ENCODE data around the gene CLEC4D.

- TF ChIP-seq TEAD4 (IDR thresholded peaks at IDR 0.05) = no peak
- no peak for TF ChIP-seq NFIC (IDR thresholded peaks at IDR 0.05)
- TF ChIP-seq CREB1 (IDR thresholded peaks at IDR 0.05; ENCODE audit: low read depth) = no peak
- TF ChIP-seq USF1 (IDR thresholded peaks at IDR 0.05) = no peak
- no peak for TF ChIP-seq YY1 (IDR thresholded peaks at IDR 0.05; ENCODE audit: low read depth)
- no peak for TF ChIP-seq TAF1 (IDR thresholded peaks at IDR 0.05; ENCODE audit: low read depth)
- TF ChIP-seq TCF12 (IDR thresholded peaks at IDR 0.05; ENCODE audit: low read depth) = no peak
- no peak for TF ChIP-seq FOXM1 (IDR thresholded peaks at IDR 0.05; ENCODE audit: borderline replicate concordance, low read depth)
- no peak for TF ChIP-seq MAX (IDR thresholded peaks at IDR 0.05)
- no peak for TF ChIP-seq EP300 (IDR thresholded peaks at IDR 0.05; ENCODE audit: borderline replicate concordance)
- TF ChIP-seq REST (IDR thresholded peaks at IDR 0.05; ENCODE audit: low read depth) = no peak
Measured at GRCh38 chr12:8546591-8546990, 33.3 kb downstream of the CLEC4D start.
